ENCODE measurements around the gene OR6C2. TPM values are rescaled to one million over a fixed set of nuclear protein-coding genes. Genes with fewer than 3 reads are reported as not detected.
"Not testable (repeated sequence)": the region's sequence is repeated elsewhere in the genome, so short reads cannot be mapped to it uniquely, and the experiment has no call there.

Gene OR6C2
- total RNA-seq, 2 donors from 2014 or later: not detected

DNA sequence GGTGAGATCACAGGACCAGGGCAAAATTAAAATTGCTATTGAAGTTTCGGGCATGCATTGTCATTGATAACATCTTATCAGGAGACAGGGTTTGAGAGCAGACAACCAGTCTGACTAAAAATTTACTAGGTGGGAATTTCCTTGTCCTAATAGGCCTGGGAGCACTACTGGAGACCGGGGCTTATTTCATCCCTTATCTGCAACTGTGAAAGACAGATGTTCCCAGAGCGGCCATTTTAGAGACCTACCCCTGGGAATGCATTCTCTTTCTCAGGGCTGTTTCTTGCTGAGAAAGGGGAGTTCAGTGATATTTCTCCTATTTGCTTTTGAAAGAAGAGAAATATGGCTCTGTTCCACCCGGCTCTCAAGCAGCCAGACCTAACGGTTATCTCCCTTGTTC is 2.6 kb upstream of the OR6C2 start:
- not testable (repeated sequence) for H3K9me3 Mint-ChIP-seq; H3K4me3 Mint-ChIP-seq; H3K36me3 Mint-ChIP-seq; H3K4me1 Mint-ChIP-seq (ENCODE audit: low read depth in 2 of 2); H3K27ac Mint-ChIP-seq; ATAC-seq; DNase-seq (ENCODE audit: low spot score)
- peaks cover 17 to 22% of the 10 kb centered on the region in 2 donors for H3K27me3 Mint-ChIP-seq

DNA sequence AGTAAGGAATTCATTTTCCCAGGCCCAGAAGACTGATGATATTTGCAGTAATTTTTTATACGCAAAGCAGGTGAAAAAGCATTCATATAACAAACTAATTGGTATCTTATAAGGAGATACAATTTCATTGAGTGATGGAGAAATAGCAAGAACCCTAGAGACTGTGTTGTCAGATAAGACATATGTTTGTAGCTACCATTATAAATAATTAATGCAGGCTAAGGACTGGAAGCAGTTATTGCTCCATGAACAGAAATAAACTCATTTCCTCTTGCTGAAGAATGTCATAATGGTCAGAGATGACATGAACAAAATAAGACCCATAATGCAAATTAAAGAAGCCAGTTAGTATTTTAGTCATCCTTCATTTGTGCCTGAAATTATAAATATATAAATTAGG is 1.5 kb downstream of the OR6C2 start:
- no peak overlapping the region for H3K4me3 Mint-ChIP-seq
- DNase-seq (ENCODE audit: low spot score) (no peak), ATAC-seq (no peak)
- H3K4me1 Mint-ChIP-seq (ENCODE audit: low read depth in 2 of 2): no peaks in the 10 kb centered on the region
- peaks cover 14 to 18% of the 10 kb centered on the region in 2 donors for H3K27me3 Mint-ChIP-seq
- H3K27ac Mint-ChIP-seq: no peak overlapping the region
- H3K36me3 Mint-ChIP-seq: peaks cover 7% of the 10 kb centered on the region
- H3K9me3 Mint-ChIP-seq: peaks cover 3% of the 10 kb centered on the region

DNA sequence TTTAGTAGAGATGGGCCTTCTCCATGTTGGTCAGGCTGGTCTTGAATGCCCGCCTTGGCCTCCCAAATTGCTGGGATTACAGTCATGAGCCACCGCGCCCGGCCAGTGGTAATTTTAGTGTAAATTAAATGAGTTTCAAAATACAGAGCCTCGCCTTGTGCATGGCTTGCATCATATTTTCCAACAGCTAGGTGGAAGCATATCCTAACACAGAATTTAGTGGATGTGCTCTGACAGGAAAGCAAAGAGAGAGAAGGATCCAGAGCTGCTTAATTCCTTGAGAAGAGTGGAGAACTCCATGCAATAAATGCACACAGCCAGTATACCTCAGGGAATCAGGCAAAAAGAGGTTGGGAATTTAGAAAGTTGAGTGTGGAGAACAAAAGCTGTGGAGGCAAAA is 2.5 kb downstream of the OR6C2 start:
- no peak for ATAC-seq

DNA sequence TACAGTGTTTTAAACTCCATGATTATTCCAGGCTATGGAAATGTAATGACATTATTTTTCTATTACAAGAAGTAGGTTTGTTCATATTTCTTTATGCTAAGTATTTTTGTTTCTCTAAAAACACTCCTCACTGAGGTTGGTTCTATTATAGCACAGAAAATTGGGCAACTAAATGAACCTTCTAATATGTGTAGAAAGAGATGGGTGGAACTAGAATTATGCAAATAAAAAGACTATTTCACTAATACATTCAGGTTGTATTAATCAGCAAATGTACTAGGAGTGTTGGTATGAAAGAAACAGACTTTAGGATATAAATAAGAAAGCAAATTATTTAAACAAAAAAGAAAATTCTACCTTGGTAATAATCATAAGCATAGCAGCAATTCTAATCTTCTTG is 4.9 kb downstream of the OR6C2 start:
- Mint-ChIP-seq H3K9me3 (no peaks in the 10 kb centered on the region), H3K27me3 (peaks cover 14 to 17% of the 10 kb centered on the region in 2 donors), H3K4me3 (no peak overlapping the region), H3K36me3 (no peaks in the 10 kb centered on the region), H3K27ac (no peak overlapping the region), H3K4me1 (ENCODE audit: low read depth in 2 of 2) (no peaks in the 10 kb centered on the region)
- DNase-seq (ENCODE audit: low spot score) (no peak), ATAC-seq (no peak)

More for the DNA sequence above, 2.5 kb downstream of the OR6C2 start:
- DNase-seq (ENCODE audit: low spot score): no peak
- H3K4me1 Mint-ChIP-seq (ENCODE audit: low read depth in 2 of 2): no peaks in the 10 kb centered on the region
- no peaks in the 10 kb centered on the region for H3K36me3 Mint-ChIP-seq
- H3K27me3 Mint-ChIP-seq: peaks cover 14 to 15% of the 10 kb centered on the region in 2 donors
- no peaks in the 10 kb centered on the region for H3K9me3 Mint-ChIP-seq
- H3K27ac Mint-ChIP-seq: no peak overlapping the region
- no peak overlapping the region for H3K4me3 Mint-ChIP-seq

DNA sequence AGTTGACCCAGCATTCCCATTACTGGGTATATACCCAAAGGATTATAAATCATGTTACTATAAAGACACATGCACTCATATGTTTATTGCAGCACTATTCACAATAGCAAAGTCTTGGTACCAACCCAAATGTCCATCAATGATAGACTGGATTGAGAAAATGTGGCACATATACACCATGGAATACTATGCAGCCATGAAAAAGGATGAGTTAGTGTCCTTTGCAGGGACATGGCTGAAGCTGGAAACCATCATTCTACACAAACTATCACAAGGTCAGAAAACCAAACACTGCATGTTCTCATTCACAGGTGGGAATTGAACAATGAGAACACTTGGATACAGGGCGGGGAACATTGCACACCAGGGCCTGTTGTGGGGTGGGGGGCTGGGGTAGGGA is 21.1 kb downstream of the OR6C2 start:
- ATAC-seq: not testable (repeated sequence)

DNA sequence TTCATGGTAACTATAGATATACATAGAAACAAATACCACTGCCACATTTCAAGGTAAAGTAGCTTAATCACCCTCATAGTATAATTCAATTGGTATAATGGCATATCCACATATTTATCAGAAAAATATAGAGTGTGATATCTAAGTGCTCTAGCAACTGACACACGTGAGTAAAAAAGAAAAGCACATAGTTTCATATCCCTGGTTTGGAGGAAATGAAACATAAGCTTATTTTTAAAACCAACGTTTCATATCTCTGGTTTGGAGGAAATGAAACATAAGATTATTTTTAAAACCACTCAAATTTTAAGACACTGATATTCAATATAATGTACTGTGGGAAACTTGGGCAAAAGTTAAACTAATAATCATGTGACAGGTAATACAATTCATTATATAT is 24.0 kb downstream of the OR6C2 start:
- DNase-seq (ENCODE audit: low spot score) (no peak), ATAC-seq (no peak)
- Mint-ChIP-seq H3K27me3 (peaks cover 15 to 32% of the 10 kb centered on the region in 2 donors), H3K27ac (no peak overlapping the region), H3K36me3 (no peaks in the 10 kb centered on the region), H3K4me3 (no peak overlapping the region), H3K4me1 (ENCODE audit: low read depth in 2 of 2) (no peaks in the 10 kb centered on the region), H3K9me3 (peaks cover 5% of the 10 kb centered on the region)

More for the DNA sequence above, 21.1 kb downstream of the OR6C2 start:
- not testable (repeated sequence) for H3K4me3 Mint-ChIP-seq; H3K9me3 Mint-ChIP-seq; DNase-seq (ENCODE audit: low spot score); H3K36me3 Mint-ChIP-seq; H3K4me1 Mint-ChIP-seq (ENCODE audit: low read depth in 2 of 2); H3K27ac Mint-ChIP-seq
- H3K27me3 Mint-ChIP-seq: peaks cover 21 to 45% of the 10 kb centered on the region in 2 donors

DNA sequence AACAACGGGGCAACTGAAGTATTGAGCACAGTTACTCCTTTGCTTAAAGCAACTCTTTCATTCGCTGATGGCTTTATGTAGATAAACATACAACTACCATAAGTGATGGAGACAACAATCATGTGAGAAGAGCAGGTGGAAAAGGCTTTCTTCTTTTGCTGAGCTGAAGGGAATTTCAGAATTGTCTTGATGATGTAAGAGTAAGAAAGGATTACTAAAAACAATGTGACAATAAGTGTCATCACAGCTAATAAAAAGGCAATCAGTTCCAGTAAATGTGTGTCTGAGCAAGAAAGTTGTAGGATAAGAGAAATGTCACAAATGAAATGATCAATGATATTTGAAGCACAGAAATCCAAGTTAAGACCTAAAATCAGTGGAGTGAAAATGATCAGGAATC is 25.4 kb downstream of the OR6C2 start:
- Mint-ChIP-seq H3K36me3 (no peaks in the 10 kb centered on the region), H3K27me3 (peaks cover 15 to 26% of the 10 kb centered on the region in 2 donors), H3K9me3 (no peaks in the 10 kb centered on the region), H3K27ac (no peak overlapping the region), H3K4me3 (no peak overlapping the region), H3K4me1 (ENCODE audit: low read depth in 2 of 2) (no peaks in the 10 kb centered on the region)
- no peak for DNase-seq (ENCODE audit: low spot score)
- no peak for ATAC-seq

DNA sequence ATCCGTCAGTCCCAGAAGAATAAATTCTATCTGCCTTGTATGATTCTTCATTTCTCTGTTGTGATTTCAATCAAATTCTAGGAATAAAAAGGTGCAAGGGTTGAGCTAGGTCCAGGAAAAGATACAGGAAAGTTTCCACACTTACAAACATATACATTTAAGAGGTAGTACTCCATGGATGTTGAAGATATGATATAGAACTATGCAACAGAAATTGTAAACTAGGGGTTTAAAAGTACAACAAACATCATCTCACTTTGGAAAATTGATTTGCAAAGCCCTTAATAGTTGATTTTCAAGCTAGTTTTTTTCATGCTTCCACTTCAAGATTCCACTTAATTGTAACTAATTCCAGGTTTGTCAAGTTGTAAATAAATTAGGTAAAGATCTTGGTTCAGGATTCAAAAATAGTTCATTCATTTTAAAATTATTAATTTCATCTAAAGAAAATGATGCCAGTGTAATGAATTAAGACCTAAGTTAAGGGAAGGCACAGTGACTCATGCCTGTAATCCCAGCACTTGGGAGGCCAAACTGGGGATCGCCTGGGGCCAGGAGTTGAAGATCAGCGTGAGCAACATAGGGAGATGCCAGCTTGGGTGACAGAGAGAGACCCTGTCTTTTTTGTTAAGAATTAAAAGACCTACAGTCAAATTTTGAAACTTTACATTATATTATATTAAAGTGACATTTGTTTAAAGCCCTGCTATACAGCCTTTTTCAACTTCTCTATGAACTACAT is 26.4 kb downstream of the OR6C2 start, which contains the start of gene OR6C70:
OR6C70 (minus strand) TSS at position 51 of the 742 bp plus-strand sequence; CDS start at position 51, 0 bp downstream.
- peaks cover 15 to 26% of the 10 kb centered on the region in 2 donors for H3K27me3 Mint-ChIP-seq
- no peaks in the 10 kb centered on the region for H3K4me1 Mint-ChIP-seq (ENCODE audit: low read depth in 2 of 2)
- no peaks in the 10 kb centered on the region for H3K9me3 Mint-ChIP-seq
- DNase-seq (ENCODE audit: low spot score): no peak
- H3K27ac Mint-ChIP-seq: no peak within 1 kb of the TSS
- H3K36me3 Mint-ChIP-seq: no peaks in the 10 kb centered on the region
- no peak for ATAC-seq
- no peak within 1 kb of the TSS for H3K4me3 Mint-ChIP-seq

DNA sequence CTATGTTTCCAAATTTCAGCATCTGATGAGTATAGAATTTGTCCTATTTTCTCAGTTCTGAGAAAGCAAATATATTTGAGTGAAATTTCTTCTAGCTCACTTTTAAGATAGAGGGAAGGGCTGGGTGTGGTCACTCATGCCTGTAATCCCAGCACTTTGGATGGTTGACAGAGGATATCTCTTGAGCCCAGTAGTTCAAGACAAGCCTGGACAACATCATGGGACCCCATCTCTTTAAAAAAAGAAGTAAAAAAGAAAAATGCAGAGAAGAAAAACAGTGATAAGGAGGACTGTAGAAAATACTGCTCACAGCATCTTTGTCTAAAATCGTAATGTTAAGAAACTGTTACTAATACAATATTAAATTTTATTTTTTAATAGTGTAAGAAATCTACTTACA is 28.4 kb downstream of the OR6C2 start:
- H3K4me1 Mint-ChIP-seq (ENCODE audit: low read depth in 2 of 2): no peaks in the 10 kb centered on the region
- no peak overlapping the region for H3K4me3 Mint-ChIP-seq
- H3K9me3 Mint-ChIP-seq: no peaks in the 10 kb centered on the region
- DNase-seq (ENCODE audit: low spot score) (no peak), ATAC-seq (no peak)
- peaks cover 14 to 28% of the 10 kb centered on the region in 2 donors for H3K27me3 Mint-ChIP-seq
- H3K36me3 Mint-ChIP-seq: no peaks in the 10 kb centered on the region
- no peak overlapping the region for H3K27ac Mint-ChIP-seq

DNA sequence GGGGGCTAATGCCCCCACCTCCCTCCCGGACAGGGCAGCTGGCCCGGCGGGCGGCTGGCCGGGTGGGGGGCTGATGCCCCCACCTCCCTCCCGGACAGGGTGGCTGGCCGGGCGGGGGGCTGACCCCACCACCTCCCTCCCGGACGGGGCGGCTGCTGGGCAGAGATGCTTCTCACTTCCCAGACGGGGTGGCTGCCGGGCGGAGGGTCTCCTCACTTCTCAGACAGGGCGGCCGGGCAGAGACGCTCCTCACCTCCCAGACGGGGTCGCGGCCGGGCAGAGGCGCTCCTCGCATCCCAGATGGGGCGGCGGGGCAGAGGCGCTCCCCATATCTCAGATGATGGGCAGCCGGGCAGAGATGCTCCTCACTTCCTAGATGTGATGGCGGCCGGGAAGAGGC is 35.3 kb downstream of the OR6C2 start:
- not testable (repeated sequence) for H3K9me3 Mint-ChIP-seq; H3K27ac Mint-ChIP-seq; DNase-seq (ENCODE audit: low spot score); ATAC-seq; H3K4me1 Mint-ChIP-seq (ENCODE audit: low read depth in 2 of 2); H3K36me3 Mint-ChIP-seq; H3K4me3 Mint-ChIP-seq
- peaks cover 13 to 32% of the 10 kb centered on the region in 2 donors for H3K27me3 Mint-ChIP-seq

DNA sequence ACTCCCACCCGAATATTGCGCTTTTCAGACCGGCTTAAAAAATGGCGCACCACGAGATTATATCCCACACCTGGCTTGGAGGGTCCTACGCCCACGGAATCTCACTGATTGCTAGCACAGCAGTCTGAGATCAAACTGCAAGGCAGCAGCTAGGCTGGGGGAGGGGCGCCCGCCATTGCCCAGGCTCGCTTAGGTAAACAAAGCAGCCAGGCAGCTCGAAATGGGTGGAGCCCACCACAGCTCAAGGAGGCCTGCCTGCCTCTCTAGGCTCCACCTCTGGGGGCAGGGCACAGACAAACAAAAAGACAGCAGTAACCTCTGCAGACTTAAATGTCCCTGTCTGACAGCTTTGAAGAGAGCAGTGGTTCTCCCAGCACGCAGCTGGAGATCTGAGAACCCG is 40.4 kb downstream of the OR6C2 start:
- not testable (repeated sequence) for H3K4me3 Mint-ChIP-seq; H3K9me3 Mint-ChIP-seq; DNase-seq (ENCODE audit: low spot score); ATAC-seq; H3K27ac Mint-ChIP-seq; H3K36me3 Mint-ChIP-seq; H3K4me1 Mint-ChIP-seq (ENCODE audit: low read depth in 2 of 2)
- H3K27me3 Mint-ChIP-seq: peaks cover 11 to 18% of the 10 kb centered on the region in 2 donors

DNA sequence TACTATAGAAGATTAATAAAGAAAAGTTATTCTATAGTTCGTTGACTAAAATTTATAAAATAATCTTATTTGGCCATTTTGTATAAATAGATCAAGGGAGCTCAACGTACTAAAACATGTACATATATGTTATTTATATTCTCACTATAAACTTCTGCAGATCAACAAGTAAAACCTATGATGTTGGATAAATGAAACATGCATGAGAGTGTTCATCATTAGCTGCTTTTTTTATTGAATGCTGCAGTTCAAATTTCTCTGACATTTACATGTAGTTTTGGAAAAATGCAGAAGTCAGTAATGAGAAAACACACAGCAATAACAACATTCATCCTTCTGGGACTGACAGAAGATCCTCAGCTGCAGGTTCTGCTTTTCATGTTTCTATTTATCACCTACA is 48.2 kb downstream of the OR6C2 start, which contains the start of gene OR6C68:
OR6C68 (plus strand) TSS at position 301 of the 400 bp plus-strand sequence; CDS start at position 301, 0 bp downstream.
- Mint-ChIP-seq H3K27ac (no peak within 1 kb of the TSS), H3K4me1 (ENCODE audit: low read depth in 2 of 2) (no peaks in the 10 kb centered on the region), H3K36me3 (no peaks in the 10 kb centered on the region), H3K27me3 (peaks cover 5 to 14% of the 10 kb centered on the region in 2 donors), H3K4me3 (no peak within 1 kb of the TSS), H3K9me3 (no peaks in the 10 kb centered on the region)
- no peak for DNase-seq (ENCODE audit: low spot score)
- ATAC-seq: no peak

DNA sequence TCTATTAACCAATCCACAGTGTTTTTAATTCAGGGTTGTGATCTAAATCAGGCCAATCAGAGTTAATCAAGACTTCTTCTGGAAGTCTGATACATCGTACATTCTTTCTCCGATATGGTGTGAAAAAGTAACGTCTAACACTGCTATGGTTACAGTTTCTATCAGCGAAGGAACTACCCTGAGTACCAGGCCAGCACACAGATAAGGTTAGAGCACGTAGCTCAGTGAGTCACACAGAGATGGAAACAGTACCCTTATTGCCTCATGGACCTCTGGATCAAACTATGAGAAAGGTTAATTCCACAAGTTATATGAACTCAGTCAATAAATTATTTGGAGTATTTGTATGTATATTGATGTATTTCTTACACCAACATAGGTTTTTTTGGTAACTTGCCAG is 51.6 kb downstream of the OR6C2 start:
- H3K4me3 Mint-ChIP-seq: no peak overlapping the region
- H3K27ac Mint-ChIP-seq: no peak overlapping the region
- ATAC-seq (no peak), DNase-seq (ENCODE audit: low spot score) (no peak)
- peaks cover 7 to 21% of the 10 kb centered on the region in 2 donors for H3K27me3 Mint-ChIP-seq
- H3K36me3 Mint-ChIP-seq: no peaks in the 10 kb centered on the region
- H3K9me3 Mint-ChIP-seq: no peaks in the 10 kb centered on the region
- H3K4me1 Mint-ChIP-seq (ENCODE audit: low read depth in 2 of 2): no peaks in the 10 kb centered on the region

DNA sequence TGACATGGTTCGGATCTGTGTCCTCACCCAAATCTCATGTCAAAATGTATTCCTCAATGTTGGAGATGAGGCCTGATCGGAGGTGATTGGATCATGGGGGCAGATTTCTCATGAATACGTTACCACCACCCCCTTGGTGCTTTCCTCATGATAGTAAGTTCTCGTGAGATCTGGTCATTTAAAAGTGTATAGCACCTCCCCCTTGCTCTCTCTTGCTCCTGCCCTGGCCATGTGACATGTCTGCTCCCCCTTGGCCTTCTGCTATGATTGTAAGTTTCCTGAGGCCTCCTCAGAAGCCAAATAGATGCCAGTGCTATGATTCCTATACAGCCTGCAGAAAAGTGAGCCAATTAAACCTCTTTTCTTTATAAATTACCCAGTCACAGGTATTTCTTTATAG is 55.4 kb downstream of the OR6C2 start:
- H3K4me3 Mint-ChIP-seq: no peak overlapping the region
- H3K9me3 Mint-ChIP-seq: no peaks in the 10 kb centered on the region
- no peaks in the 10 kb centered on the region for H3K4me1 Mint-ChIP-seq (ENCODE audit: low read depth in 2 of 2)
- DNase-seq (ENCODE audit: low spot score) (no peak), ATAC-seq (no peak)
- H3K27me3 Mint-ChIP-seq: peaks cover 8 to 14% of the 10 kb centered on the region in 2 donors
- no peak overlapping the region for H3K27ac Mint-ChIP-seq
- no peaks in the 10 kb centered on the region for H3K36me3 Mint-ChIP-seq
